HG03135 (cell line): ENCODE data around the gene HOXC4.
"Not testable (repeated sequence)": the region's sequence is repeated elsewhere in the genome, so short reads cannot be mapped to it uniquely, and the experiment has no call there.

ENCODE experiments used
- ATAC-seq: cut with Tn5 transposase; IDR thresholded peaks from one replicate; pipeline ENCODE4 v1.9.1; 2021; ENCODE audit warnings: mild to moderate bottlenecking, moderate library complexity; ENCODE audit not compliant: unreplicated experiment

HOXC4 gene

DNA sequence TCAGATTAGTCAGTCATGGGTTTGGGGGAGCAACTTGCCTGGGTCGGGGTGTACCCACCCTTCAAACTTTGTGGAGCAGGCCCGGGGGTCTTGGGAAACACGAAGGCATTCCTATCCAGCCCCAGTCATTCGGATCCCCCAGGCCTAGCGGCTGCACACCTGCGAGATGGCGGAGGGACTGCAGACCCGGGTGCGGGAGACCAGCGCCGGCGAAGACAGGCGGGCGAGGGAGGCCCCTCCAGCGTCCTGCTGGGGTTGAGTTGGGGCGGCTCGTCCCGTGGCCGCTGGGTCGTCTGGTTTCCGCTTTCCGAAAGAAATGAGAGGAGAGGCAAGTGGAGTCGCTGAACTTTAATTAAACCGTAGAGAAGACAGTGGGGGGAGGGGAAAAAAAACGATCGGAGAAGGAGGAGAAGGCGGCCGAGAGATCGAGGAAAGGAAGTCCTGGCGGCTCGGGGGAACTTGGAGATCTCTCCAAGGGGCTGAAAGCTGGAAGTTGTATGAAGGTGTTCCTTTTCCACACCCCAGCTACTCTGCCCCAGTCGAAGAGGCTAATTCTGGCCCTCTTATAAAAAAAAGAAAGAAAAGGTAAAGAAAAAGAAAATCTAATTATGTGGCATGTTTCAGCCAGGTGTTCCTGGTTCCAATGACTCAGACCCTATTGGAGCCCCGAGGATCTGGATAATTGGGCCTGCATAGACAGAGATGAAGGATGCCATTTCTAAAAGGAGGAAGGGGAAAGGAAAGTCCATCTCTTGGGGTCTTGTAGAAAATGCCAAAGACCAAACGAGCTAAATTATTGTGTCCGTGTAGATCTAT, 28.2 kb downstream of the HOXC4 start:
- ATAC-seq, result not testable (repeated sequence)

DNA sequence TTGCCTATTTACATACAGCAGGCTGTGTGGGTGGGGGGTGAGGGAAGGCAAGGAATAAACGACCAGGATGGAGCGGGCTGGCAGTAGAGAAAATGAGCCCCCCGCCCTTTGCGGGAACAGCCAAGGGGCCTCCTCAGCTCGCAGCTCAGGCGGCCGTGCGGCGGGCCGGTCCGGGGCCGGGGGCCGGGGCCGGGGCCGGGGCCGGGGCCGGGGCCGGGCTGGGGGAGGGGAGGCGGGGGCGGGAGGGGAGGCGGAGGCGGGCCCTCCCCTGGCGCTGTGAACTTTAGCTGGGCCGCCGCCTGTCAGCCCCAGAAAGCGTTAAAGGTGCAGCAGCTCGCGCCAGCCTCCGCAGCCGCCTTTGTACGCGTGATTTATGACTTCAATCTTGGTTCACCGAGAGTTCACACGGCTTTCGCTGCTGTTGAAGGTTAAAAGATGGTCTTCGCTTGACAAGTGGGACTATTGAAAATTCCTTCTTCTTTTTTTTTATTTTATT, 28.8 kb downstream of the HOXC4 start:
- no peak for ATAC-seq

DNA sequence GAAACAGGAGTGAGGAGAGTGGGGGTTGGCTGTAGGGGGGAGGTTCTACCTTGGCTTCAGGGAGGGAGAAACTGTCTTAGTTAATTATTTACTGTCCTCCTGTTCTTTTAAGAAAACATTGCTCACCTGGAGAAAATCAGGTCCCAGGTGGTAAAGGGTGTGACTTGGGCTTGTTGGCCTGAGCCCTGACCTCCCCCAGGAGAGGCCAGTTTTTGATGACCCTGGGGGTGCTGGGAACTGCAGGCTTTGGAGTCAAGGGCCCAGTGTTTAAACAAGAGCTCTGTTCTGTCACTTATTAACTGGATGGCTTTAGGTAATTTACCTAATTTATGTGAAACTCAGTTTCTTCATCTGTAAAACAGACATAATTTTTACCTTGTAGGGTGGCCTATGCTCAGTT, 34.4 kb downstream of the HOXC4 start:
- not testable (repeated sequence) for ATAC-seq

DNA sequence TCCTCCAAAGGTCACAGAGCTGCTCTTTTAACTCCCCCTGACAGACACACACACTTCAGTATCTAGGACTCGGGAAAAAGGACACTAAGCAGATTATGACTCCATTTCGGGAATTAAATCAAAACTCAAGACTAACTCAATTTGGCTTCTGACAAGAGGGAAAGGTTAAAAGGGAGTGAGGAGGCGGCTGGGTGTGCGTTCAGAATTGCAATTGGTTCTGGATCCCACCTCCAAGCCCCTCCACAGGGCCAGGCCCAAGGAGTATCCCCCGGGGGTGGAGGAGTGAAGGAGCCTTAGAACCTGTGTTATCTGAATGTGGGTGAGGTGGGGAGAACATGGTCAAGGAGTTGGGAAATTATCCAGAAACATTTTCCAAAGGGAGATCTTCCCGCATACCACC, 35.8 kb downstream of the HOXC4 start:
- ATAC-seq, result not testable (repeated sequence)

DNA sequence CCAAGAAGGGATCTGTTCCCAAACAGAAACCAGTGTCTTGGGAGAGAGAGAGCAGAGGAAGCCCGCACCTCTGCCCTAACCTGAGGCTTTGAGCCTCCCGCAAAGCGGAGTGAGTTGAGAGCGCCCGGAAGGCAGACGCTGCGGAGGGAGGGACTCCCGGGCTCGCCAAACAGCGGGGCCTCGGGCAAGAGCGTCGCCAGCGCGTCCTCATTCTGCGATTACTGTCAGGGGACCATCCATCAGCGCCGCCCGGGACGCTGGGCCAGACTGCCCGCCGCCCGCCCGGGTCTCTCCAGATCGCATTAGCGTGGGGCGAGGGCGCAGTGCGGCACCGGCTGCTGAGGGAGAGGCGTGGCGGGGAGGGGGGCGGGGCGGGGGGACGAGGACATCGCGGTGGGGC, 36.7 kb downstream of the HOXC4 start:
- ATAC-seq, result not testable (repeated sequence)

DNA sequence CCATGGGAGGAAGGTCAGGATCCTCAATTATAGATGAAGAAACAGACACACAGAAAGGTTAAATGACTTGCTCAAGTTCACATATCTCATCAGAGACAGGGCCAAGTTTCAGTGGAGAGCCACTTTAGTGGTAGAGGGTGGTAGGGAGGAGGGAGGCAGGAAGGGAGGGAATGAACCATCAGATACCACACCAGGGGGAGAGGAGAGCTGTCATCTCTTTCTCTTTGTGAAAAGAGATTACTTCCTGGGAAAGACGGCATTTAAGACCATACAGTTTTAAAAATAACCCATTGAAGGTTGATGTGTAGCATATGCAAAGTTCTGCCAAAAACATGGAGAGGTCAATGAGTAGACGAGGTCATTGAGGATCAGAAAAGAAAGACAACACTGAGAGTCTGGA, 39.3 kb downstream of the HOXC4 start:
- ATAC-seq, result not testable (repeated sequence)

DNA sequence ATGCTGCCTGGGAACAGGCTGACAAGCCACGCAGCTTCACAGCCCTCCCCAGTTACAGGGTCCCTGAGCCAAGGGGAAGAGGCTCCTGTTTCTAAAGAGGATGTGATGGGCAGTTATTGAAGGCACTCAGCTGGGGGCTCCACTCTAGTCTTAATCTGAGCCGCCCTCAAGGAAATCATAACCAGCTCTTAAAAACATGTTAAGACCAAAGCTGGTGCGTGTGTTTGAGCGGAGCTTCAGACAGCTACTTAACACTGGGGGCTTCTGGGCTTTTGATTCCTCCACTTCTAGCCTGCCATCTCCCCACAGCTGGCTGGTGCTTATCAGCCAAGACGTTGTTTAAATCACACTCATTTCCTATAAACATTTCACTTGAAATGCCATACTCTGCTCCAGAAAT, 42.3 kb downstream of the HOXC4 start:
- not testable (repeated sequence) for ATAC-seq

DNA sequence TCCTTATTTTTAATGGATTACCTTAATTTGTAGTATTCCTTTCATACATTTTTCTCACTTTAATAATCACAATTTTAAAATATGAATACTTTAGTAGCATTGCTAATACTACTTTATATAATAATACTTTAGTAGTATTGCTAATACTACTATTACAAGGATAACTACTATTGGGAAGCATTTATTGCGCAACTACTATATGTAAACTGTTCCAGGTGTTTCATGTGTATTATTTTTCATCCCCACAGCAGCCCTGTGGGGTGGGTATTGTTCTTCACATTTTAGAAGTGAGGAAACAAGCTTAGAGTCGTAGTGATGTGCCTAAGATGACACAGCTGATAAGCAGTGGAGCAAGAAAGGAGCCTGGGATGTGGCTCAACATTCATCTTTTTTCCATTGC, 45.0 kb downstream of the HOXC4 start:
- ATAC-seq, result not testable (repeated sequence)

DNA sequence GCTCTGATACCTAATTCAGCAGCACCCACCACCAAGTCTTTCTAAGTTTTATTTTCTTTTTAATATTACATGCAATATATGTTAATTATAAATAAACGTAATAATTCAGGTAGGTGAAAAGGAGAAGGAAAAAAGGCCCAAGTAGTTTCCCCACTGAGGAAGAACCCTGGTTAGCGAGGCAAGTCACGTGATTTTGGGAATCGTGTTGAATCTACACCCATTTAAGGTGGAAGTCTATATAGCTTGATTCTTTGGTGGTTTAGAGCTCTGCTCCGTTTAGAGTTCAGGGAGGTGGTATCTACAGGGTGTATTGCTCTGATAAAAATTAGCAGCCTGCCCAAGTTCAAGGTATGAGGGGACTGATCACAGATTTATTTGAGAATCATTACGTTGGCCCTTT, 47.0 kb downstream of the HOXC4 start:
- not testable (repeated sequence) for ATAC-seq

DNA sequence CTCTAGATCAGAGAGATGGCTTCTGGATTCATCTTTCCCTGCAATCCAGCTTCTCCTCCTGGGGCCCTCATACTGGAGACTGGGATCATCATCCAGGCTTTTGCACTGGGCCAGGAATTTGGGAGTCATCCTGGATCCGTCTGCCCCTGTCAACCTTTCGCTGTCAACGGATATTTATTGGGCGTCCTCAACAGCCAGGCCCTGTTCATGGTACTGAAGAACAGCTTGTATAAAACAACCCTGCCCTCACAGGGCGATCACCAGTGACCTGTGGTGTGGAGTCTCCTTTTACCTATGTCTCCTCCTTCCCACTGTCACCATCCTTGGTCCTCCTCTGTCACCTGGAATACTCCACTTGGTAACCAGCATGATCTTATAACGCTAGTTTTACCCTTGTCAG, 48.6 kb downstream of the HOXC4 start:
- not testable (repeated sequence) for ATAC-seq

DNA sequence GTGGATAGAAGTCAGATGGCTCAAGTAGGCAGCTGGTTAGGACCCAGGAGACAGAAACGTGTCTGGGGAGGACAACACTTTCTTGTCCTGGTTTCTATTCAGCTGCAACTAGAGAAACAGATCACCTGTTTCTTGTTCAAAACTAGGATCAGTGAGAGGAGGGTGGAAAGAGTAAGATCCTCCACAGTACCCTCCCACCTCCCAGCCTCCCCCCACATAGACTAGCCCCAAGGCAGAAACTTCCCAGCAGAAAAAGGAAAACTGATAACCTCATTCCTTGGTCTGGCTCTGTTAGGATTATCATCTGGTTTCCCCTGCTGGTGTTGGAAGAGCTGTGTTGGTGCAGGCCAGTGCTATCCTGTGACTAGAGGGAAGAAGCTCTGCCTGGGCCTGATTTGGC, 50.2 kb downstream of the HOXC4 start:
- ATAC-seq, result not testable (repeated sequence)
